NCI-H748 (cell line): Measurements from ENCODE around the gene NACC1.

Experiments used
- DNase-seq: peaks from one replicate; lab custom pipeline; 2025; ENCODE audit not compliant: unreplicated experiment; lab: John Stamatoyannopoulos, UW

Gene NACC1

GRCh38 chr19:13117772-13118423 is at the start of gene NACC1:
TSS of gene NACC1 (plus strand) at chr19:13118264. CDS start at chr19:13135208, 16,944 bp downstream.
- DNase-seq: peak; percentile 89

GRCh38 chr19:13069415-13070359 is 48.4 kb upstream of the NACC1 start:
- DNase-seq: no peak

- DNase-seq: no peak
These were observed 47.5 kb upstream of the NACC1 start for GRCh38 chr19:13070425-13071140.

- no peak for DNase-seq
These were observed 46.4 kb upstream of the NACC1 start for GRCh38 chr19:13071444-13072187.

- no peak for DNase-seq
These were observed 45.7 kb upstream of the NACC1 start for GRCh38 chr19:13072188-13072908.

- no peak for DNase-seq
These were observed 44.8 kb upstream of the NACC1 start for GRCh38 chr19:13073263-13073662.

- no peak for DNase-seq
These were observed 43.7 kb upstream of the NACC1 start for GRCh38 chr19:13074378-13074777.

GRCh38 chr19:13076320-13076719 is 41.7 kb upstream of the NACC1 start:
- no peak for DNase-seq

GRCh38 chr19:13076787-13077186 is 41.3 kb upstream of the NACC1 start:
- no peak for DNase-seq

GRCh38 chr19:13077240-13077639 is 40.8 kb upstream of the NACC1 start:
- DNase-seq: no peak

- no peak for DNase-seq
These were observed 39.7 kb upstream of the NACC1 start for GRCh38 chr19:13078381-13078780.

- DNase-seq: no peak
These were observed 39.0 kb upstream of the NACC1 start for GRCh38 chr19:13078897-13079541.

GRCh38 chr19:13079542-13079986 is 38.5 kb upstream of the NACC1 start:
- no peak for DNase-seq

GRCh38 chr19:13082192-13083007 is 35.7 kb upstream of the NACC1 start:
- no peak for DNase-seq

GRCh38 chr19:13083008-13083404 is 35.1 kb upstream of the NACC1 start:
- no peak for DNase-seq

GRCh38 chr19:13083627-13084026 is 34.4 kb upstream of the NACC1 start:
- DNase-seq: no peak

GRCh38 chr19:13085666-13086065 is 32.4 kb upstream of the NACC1 start:
- DNase-seq: no peak

GRCh38 chr19:13086341-13086740 is 31.7 kb upstream of the NACC1 start:
- DNase-seq: no peak

- DNase-seq: no peak
These were observed 30.8 kb upstream of the NACC1 start for GRCh38 chr19:13087295-13087694.
